HL-60 (cell line): ENCODE data around the gene VPS51.

Source experiments
- DNase-seq, 2 experiments: peaks; one replicate each; pipeline ENCODE4 v3.0.0-alpha.2; 2010 to 2020; ENCODE audit warnings: low read depth in 1 of 2, low spot score in 1 of 2
- H3K27ac ChIP-seq: fragments of 250-450 bp; sonication (Bioruptor Pico); replicated peaks from 2 replicates; pipeline ENCODE4 v1.5.1; 2020; ENCODE audit warnings: mild to moderate bottlenecking, moderate library complexity
- H3K27me3 ChIP-seq: fragments of 250-450 bp; sonication (Bioruptor Pico); 2 replicates; pipeline ENCODE4 v1.5.1; 2021; ENCODE audit warnings: mild to moderate bottlenecking, moderate library complexity; ENCODE audit not compliant: insufficient read depth, poor library complexity, severe bottlenecking
- H3K4me3 ChIP-seq: replicated peaks from 2 replicates; pipeline ENCODE4 v1.5.1; 2011; ENCODE audit warnings: mild to moderate bottlenecking, control low read depth, low read length; ENCODE audit not compliant: insufficient read depth
- CTCF ChIP-seq: IDR thresholded peaks from one replicate; pipeline ENCODE4 v1.5.1; 2011; ENCODE audit warnings: low read length, control low read depth, inconsistent platforms; ENCODE audit not compliant: insufficient read depth
- GABPA ChIP-seq: IDR thresholded peaks from 2 replicates; pipeline ENCODE4 v1.6.1; 2012; ENCODE audit warnings: low read depth
- POLR2AphosphoS5 ChIP-seq: IDR thresholded peaks from 2 replicates; pipeline ENCODE4 v1.6.1; 2012; ENCODE audit warnings: low read depth
- REST ChIP-seq: IDR thresholded peaks from 2 replicates; pipeline ENCODE4 v1.6.1; 2012; ENCODE audit warnings: low read depth; ENCODE audit not compliant: insufficient replicate concordance
- SPI1 ChIP-seq: IDR thresholded peaks from 2 replicates; pipeline ENCODE4 v1.6.1; 2012; ENCODE audit warnings: low read depth, mild to moderate bottlenecking, borderline replicate concordance

VPS51 gene

GRCh38 chr11:65126624-65127274, 30.7 kb downstream of the VPS51 start:
- Histone ChIP-seq H3K27ac (no peak overlapping the region), H3K4me3 (no peak overlapping the region), H3K27me3 (no peaks in the 10 kb centered on the region)
- DNase-seq, result no peak
- TF ChIP-seq GABPA (no peak), POLR2AphosphoS5 (peak; percentile 73; the same call in 1 of the 2 replicates), REST (no peak)

GRCh38 chr11:65127473-65128181, 31.6 kb downstream of the VPS51 start:
- TF ChIP-seq REST, result no peak
- TF ChIP-seq SPI1, result no peak
- DNase-seq, result no peak
- H3K27ac ChIP-seq, result no peak overlapping the region
- no peaks in the 10 kb centered on the region for H3K27me3 ChIP-seq
- H3K4me3 ChIP-seq, result no peak overlapping the region

GRCh38 chr11:65128182-65129145, 32.5 kb downstream of the VPS51 start:
- no peaks in the 10 kb centered on the region for H3K27me3 ChIP-seq
- no peak overlapping the region for H3K4me3 ChIP-seq
- TF ChIP-seq SPI1 (no peak), REST (no peak), POLR2AphosphoS5 (no peak; the same call in none of the 2 replicates), GABPA (no peak), CTCF (no peak)
- DNase-seq, result no peak
- no peak overlapping the region for H3K27ac ChIP-seq
